Astrocyte of the cerebellum (primary cell): ENCODE data around the gene ESPN.
"Not testable (repeated sequence)": the region's sequence is repeated elsewhere in the genome, so short reads cannot be mapped to it uniquely, and the experiment has no call there.

Experiments used
- DNase-seq: peaks from one replicate; pipeline ENCODE4 v3.0.0-alpha.2; 2011; ENCODE audit warnings: low read depth
- H3K4me3 ChIP-seq: 2 replicates; pipeline ENCODE4 v1.5.1; 2011; ENCODE audit warnings: mild to moderate bottlenecking, low read depth, low read length, moderate library complexity
- CTCF ChIP-seq: IDR thresholded peaks from 2 replicates; pipeline ENCODE4 v1.5.1; 2012; ENCODE audit warnings: low read length, low read depth, moderate library complexity, mild to moderate bottlenecking; ENCODE audit errors: missing control alignments
- in situ Hi-C: cut with HindIII; loops from 2 replicates; pipeline ENCODE4 v1.10.0; 2017; ENCODE audit warnings: low sequenced_read_pairs

The ESPN gene

GRCh38 chr1:6423321-6423999 lies 1.1 kb upstream of the ESPN start:
- in situ Hi-C loops = no loop called here
- peak; percentile 79 for TF ChIP-seq CTCF
- no peak overlapping the region for H3K4me3 ChIP-seq
- DNase-seq = peak; percentile 59

GRCh38 chr1:6424000-6424565 lies 493 bp upstream of the ESPN start:
- TF ChIP-seq CTCF = no peak
- DNase-seq = no peak
- in situ Hi-C loops = no loop called here
- no peak overlapping the region for H3K4me3 ChIP-seq

DNA sequence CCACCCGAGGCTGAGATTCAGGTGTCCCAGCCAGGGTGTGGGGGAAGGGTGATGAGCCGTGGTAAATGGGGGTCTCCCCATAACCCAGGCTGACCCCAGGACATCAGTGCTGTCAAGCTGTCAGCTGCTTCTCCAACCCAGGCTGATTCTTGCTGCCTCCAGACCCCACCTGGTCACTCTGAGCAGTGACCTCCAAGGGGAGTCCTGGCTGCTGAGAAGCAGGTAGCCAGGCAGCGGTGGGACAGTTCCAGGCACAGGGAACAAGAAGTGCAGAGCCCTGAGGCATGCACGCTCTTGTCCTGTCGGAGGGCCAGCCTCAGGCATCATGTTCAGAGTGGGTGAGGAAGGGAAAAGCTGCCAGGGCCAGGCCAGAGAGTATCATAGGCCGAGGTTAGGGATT lies 1.1 kb downstream of the ESPN start:
- in situ Hi-C loops = no loop called here
- H3K4me3 ChIP-seq = no peak overlapping the region
- TF ChIP-seq CTCF = no peak
- DNase-seq = no peak

GRCh38 chr1:6426277-6426971 lies 1.8 kb downstream of the ESPN start:
- in situ Hi-C loops = no loop called here
- DNase-seq = no peak
- no peak overlapping the region for H3K4me3 ChIP-seq
- no peak for TF ChIP-seq CTCF

DNA sequence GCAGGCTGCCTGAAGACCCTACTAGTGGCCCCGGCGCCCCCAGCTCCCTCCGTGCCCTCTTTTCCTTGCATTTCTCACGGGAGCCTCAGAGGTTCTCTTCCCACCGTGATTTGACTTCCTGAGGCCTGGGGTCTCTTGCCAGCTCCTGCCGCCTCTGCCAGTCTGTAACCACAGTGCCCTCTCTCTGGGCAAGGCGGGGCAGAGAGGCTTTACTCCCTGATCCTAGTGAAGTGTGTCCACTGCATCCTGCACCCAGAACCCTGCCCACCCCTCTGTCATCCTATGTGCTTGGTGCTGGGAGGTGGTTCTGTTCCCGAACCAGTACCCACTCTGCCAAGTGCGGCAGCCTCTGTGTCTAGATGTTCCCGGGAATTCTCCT lies 2.4 kb downstream of the ESPN start:
- TF ChIP-seq CTCF = no peak
- in situ Hi-C loops = no loop called here
- no peak for DNase-seq
- no peak overlapping the region for H3K4me3 ChIP-seq

DNA sequence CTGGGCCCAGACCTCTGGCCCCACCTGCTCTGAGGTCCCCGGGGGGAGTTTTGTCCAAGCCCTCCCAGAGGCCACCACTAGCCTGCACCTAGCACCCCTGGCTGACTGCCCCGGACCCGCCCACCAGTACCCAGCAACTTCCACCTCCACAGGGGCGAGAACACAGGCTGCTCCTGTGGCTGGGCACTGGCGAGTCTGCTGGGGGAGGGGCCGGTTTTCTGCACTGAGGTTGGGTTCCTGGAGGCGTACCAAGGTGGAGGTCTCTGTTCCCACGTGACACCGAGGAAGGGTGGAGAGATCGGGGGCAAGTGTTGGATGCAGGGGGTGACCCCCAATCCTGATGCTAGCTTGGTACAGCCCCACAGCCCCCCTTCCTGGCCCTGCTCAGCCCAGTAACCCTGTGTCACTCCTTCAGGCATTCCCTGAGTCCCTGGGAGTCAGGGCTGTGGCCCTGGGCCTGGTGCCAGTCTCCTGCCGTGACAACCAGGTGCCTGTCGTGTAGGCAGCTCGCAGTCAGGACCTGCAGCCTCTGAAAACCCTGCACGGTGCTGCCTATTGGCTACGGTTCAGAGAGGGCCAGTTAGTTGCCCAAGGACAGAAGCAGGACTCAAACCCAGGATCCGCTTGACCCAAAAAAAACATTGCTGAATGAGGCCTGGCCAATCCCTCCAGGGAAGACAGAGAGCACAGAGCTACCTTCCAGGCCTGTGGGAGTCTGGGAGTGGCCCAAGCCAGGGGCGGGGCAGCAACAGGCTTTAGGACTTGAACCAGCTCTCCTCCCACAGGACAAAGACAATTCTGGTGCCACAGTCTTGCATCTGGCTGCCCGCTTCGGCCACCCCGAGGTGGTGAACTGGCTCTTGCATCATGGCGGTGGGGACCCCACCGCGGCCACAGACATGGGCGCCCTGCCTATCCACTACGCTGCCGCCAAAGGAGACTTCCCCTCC lies 3.1 kb downstream of the ESPN start:
- in situ Hi-C loops = no loop called here
- no peak overlapping the region for H3K4me3 ChIP-seq
- no peak for DNase-seq
- no peak for TF ChIP-seq CTCF

- in situ Hi-C loops, H3K4me3 ChIP-seq, DNase-seq: not testable (repeated sequence)
These were observed 3.9 kb downstream of the ESPN start for GRCh38 chr1:6428453-6428852.

DNA sequence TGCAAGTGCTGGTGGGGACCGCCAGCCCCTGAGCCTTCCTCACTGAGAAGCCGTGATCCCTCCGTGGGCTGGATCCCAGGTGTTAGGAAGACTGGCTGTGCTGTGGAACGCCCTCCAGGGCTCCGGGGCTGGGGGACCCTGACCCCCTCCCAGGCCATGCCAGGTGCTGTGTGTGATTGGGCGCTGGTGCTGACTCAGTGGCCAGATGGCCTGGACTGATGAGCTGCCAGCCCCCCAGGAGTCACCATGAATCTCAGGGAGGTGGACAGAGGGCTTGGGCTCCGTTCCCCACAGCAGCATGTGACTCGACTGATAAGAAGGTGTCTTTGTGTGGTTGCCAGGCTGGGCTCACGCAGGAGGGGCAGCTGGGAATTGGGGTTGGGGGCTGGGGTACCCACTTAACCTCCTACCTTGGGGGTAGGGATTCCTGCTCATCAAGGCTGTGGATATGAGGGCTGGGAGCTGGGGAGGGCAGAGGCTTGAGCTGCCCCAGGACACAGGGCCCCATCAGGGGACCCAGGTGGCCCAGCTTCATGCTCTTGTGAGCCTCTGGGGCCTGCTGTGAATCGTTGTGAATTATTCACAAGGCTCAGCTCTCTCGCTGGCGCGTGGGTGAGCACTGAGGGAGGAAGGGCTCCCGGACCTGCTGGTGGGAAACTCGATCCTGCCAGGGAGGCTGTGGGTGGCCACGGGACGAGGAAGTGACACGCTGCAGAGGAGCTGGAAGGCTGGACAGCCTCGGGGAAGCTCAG lies 5.3 kb downstream of the ESPN start:
- DNase-seq, H3K4me3 ChIP-seq, in situ Hi-C loops: not testable (repeated sequence)
